Smooth muscle cell (in vitro differentiated cells): Measurements from ENCODE around the gene FRRS1L. TPM values are rescaled to one million over a fixed set of nuclear protein-coding genes. Genes with fewer than 3 reads are reported as not detected.

Source experiments
- DNase-seq: peaks from one replicate; lab custom pipeline; 2025; ENCODE audit not compliant: unreplicated experiment; lab: John Stamatoyannopoulos, UW
- H2AFZ ChIP-seq: fragments of 200-600 bp; sonication (generic); 2 replicates; pipeline ENCODE4 v1.6.0; 2016; ENCODE audit warnings: antibody characterized with exemption, low read depth, mild to moderate bottlenecking
- H3F3A ChIP-seq: fragments of 200-600 bp; sonication (generic); 2 replicates; pipeline ENCODE4 v1.6.0; 2017; ENCODE audit warnings: antibody characterized with exemption, low read depth
- H3K27ac ChIP-seq: fragments of 200-600 bp; sonication (generic); 2 replicates; pipeline ENCODE4 v1.5.1; 2016; ENCODE audit warnings: low read depth, mild to moderate bottlenecking
- H3K27me3 ChIP-seq: fragments of 200-600 bp; sonication (generic); 2 replicates; pipeline ENCODE4 v1.6.1; 2016; ENCODE audit warnings: low read depth, mild to moderate bottlenecking
- H3K36me3 ChIP-seq: fragments of 200-600 bp; sonication (generic); 2 replicates; pipeline ENCODE4 v1.5.1; 2016; ENCODE audit warnings: low read depth
- H3K4me1 ChIP-seq: fragments of 200-600 bp; sonication (generic); 2 replicates; pipeline ENCODE4 v1.5.1; 2016; ENCODE audit warnings: low read depth
- H3K4me2 ChIP-seq: fragments of 200-600 bp; sonication (generic); 2 replicates; pipeline ENCODE4 v1.6.0; 2016; ENCODE audit warnings: mild to moderate bottlenecking
- H3K4me3 ChIP-seq: fragments of 200-600 bp; sonication (generic); 2 replicates; pipeline ENCODE4 v1.5.1; 2016; ENCODE audit warnings: mild to moderate bottlenecking
- H3K79me2 ChIP-seq: fragments of 200-600 bp; sonication (generic); 2 replicates; pipeline ENCODE4 v1.6.0; 2016; ENCODE audit warnings: low read depth, mild to moderate bottlenecking
- H3K9ac ChIP-seq: fragments of 200-600 bp; sonication (generic); 2 replicates; pipeline ENCODE4 v1.6.0; 2016; ENCODE audit warnings: low read depth
- H3K9me3 ChIP-seq: fragments of 200-600 bp; sonication (generic); replicated peaks from 2 replicates; pipeline ENCODE4 v1.5.1; 2016; ENCODE audit warnings: low read depth
- H4K20me1 ChIP-seq: fragments of 200-600 bp; sonication (generic); 2 replicates; pipeline ENCODE4 v1.6.0; 2016; ENCODE audit warnings: low read depth
- CTCF ChIP-seq: fragments of 200-600 bp; sonication (generic); IDR thresholded peaks from 2 replicates; pipeline ENCODE4 v1.5.1; 2017; ENCODE audit warnings: borderline replicate concordance, mild to moderate bottlenecking, antibody characterized with exemption; ENCODE audit not compliant: insufficient read depth, poor library complexity, severe bottlenecking
- WGBS: methylation state at CpG from one replicate; pipeline ENCODE4 v1.1.7; 2016; ENCODE audit warnings: low lambda C conversion rate; 5-methylcytosine and 5-hydroxymethylcytosine counted together
- polyA plus RNA-seq: library from polyadenylated mRNA; unstranded; fragments of >200 nt; fragmentation: Nextera tagmentation; extraction: Ambion mirVana; gene quantifications from 2 replicates; pipeline ENCODE4 v1.2.1, GENCODE V29; 2016
- total RNA-seq: library from RNA; depleted of rRNA; stranded (reverse); fragments of >200 nt; gene quantifications from 2 replicates; pipeline ENCODE4 v1.2.3, GENCODE V29; 2014

The FRRS1L gene
- total and polyA plus RNA-seq, 2 experiments from 2014 or later: 0.36 TPM; not detected in 1

- H4K20me1 ChIP-seq: peaks cover 40% of the 10 kb centered on the region
- WGBS: 19% methylated on average over 13 of the region's 13 CpGs
- no peaks in the 10 kb centered on the region for H3K36me3 ChIP-seq
- H3K27ac ChIP-seq: no peak overlapping the region
- H3K4me1 ChIP-seq: peaks cover 24% of the 10 kb centered on the region
- DNase-seq: no peak
- H3K79me2 ChIP-seq: peaks cover 36% of the 10 kb centered on the region
- H3K27me3 ChIP-seq: no peaks in the 10 kb centered on the region
- peaks cover 3% of the 10 kb centered on the region for H3F3A ChIP-seq
- no peaks in the 10 kb centered on the region for H3K9me3 ChIP-seq
- peak overlapping the region; percentile 82 for H3K4me2 ChIP-seq
- TF ChIP-seq CTCF: no peak
- H3K9ac ChIP-seq: no peak overlapping the region
- peak overlapping the region; percentile 72 for H3K4me3 ChIP-seq
- peak overlapping the region; percentile 33 for H2AFZ ChIP-seq
Observed at GRCh38 chr9:109120204-109120789, 46.8 kb downstream of the FRRS1L start.

DNA sequence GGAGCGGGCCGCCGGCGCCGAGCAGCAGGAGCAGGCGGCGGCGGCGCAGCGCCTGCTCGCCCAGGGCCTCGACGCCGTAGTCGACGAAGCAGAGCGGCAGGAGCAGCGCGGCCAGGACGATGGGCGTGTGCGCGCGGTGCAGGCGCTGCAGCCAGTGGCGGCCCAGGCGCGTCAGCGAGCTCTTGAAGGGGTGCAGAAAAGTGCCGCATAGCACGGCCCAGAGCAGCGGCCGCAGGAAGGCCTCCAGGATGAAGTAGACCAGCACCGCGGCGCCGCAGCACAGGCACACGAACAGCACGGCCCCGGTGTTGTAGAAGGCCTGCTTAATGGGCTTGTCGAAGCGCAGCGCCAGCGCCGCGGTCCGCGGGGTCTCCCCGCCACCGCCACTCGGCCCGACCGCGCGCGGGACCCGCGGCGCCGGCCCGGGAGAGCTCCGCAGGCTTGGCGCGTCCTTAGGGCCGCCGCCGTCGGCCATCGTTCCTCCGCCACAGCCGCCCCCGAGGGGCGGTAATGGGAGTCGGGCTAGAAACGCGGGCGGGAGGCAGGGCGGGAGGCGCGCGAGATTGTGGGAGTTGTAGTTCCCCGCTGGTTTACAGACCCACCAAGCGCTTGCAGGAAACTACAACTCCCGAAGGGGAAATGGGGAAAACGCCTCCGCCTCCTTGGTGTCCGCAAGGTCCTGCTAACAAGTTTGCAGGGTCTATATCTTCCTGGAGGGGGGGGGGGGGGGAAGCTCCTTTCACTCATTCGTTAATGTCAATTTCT lies 47.4 kb downstream of the FRRS1L start, which contains the start of gene TMEM245:
Gene TMEM245, minus strand, starts transcription at position 509 of the 765 bp plus-strand sequence. Its CDS starts 34 bp downstream, at position 475.
- Histone ChIP-seq H3K9me3 (no peaks in the 10 kb centered on the region), H3K27ac (peak within 1 kb of the TSS; percentile 63), H3F3A (peaks cover 3% of the 10 kb centered on the region), H3K36me3 (no peaks in the 10 kb centered on the region), H3K4me2 (peak within 1 kb of the TSS; percentile 97), H2AFZ (peak within 1 kb of the TSS; percentile 59), H4K20me1 (peaks cover 47% of the 10 kb centered on the region), H3K79me2 (peaks cover 43% of the 10 kb centered on the region), H3K9ac (peak within 1 kb of the TSS; percentile 30), H3K4me1 (peaks cover 24% of the 10 kb centered on the region), H3K27me3 (no peaks in the 10 kb centered on the region), H3K4me3 (peak within 1 kb of the TSS; percentile 72)
- under 1% methylated on average over 78 of the region's 88 CpGs for WGBS
- DNase-seq: peak; percentile 79
- no peak for TF ChIP-seq CTCF

DNA sequence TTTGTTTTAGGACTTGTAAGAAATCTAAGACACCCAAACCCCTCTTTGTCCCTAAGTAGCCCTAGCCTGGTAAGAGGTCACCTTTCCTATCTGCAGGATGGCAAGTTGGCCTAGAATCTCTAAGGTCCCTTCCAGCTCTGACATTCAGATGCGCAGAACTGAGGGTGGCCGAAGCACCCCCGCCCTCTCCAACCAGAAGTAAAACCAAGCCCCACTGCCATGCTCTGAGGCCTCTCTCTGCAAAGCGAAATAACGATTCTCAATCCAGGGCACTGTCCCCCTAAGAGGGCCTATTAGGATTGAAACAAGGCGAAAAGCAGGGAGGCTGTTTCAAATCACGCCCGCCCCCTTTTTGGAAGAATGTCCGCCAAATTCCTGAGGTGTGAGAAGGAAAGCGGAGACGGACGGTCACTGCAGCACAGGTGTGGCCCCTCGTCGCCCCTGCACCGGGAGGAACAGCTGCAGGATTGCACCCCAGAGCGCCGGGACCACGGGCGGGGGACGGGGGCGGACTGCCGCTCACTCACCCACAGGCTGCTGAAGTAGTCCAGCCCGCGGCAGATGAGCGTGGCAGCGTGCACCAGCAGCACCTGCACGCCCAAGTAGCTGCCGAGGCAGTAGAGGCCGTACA lies 48.1 kb downstream of the FRRS1L start:
- Histone ChIP-seq H2AFZ (peak overlapping the region; percentile 59), H4K20me1 (peaks cover 54% of the 10 kb centered on the region)
- no peak for TF ChIP-seq CTCF

More for the DNA sequence above, 48.1 kb downstream of the FRRS1L start:
- H3K4me1 ChIP-seq: peaks cover 24% of the 10 kb centered on the region
- H3K9me3 ChIP-seq: no peaks in the 10 kb centered on the region
- peak overlapping the region; percentile 30 for H3K9ac ChIP-seq
- WGBS: 2% methylated on average over 29 of the region's 29 CpGs
- no peaks in the 10 kb centered on the region for H3K36me3 ChIP-seq
- peak overlapping the region; percentile 63 for H3K27ac ChIP-seq
- no peaks in the 10 kb centered on the region for H3K27me3 ChIP-seq
- H3K4me2 ChIP-seq: peak overlapping the region; percentile 97
- peak overlapping the region; percentile 72 for H3K4me3 ChIP-seq
- H3K79me2 ChIP-seq: peaks cover 50% of the 10 kb centered on the region
- no peak for DNase-seq
- peaks cover 3% of the 10 kb centered on the region for H3F3A ChIP-seq
